Middle frontal gyrus (tissue), 1 donor: ENCODE data around the gene GRPR.
"Not testable (repeated sequence)": the region's sequence is repeated elsewhere in the genome, so short reads cannot be mapped to it uniquely, and the experiment has no call there.

Experiments used
- DNase-seq: peaks from one replicate; pipeline ENCODE4 v3.0.0-alpha.2; 2015; ENCODE audit warnings: low spot score; ENCODE audit errors: extremely low spot score

GRPR gene

DNA sequence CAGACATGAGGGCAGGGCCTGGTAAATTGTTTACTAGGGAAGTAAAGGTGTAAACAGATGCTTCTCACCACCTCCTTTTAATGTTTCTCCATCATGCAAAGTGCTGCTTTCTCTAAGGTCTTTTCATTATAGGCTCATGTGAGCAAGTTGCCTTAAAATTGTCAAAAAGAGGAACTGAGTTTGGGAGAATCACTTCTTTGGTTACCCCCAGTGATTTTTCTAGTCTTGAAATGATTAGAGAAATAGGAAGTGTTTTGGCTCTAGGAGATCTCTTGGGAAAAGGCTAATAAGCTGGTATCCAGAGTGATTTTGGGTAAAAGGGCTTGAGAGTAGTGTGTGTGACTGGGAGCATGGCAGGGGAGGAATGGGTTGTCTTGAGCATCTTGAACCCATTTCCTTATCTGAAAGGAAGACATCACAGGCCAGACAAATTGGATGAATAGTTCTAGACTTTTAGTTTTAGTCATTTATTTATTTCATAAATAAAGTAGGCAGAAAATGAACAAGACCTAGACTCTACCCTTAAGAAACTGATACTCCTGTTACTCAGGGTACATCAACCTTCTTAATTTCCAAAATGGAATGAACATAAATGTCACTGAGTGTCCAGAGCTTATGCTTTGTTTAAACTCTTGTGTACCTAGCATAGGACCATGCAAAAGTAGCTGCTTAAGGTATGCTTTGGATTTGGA, 14.2 kb downstream of the GRPR start:
- DNase-seq = no peak

DNA sequence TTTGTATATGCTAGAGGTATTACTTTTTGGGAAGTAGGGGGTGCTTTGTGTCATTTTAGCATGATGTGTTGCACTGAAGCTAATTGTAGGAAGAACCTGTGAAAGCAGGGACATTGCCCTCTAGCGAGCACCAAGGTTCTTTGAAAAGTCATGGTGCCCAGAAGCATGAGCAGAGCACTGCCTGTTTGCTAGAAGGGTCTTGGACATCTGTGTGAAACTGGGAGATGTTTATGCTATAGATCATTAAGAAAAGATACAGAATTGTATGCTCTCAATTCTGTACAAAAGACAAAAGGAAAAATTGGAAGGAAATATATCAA, 14.7 kb downstream of the GRPR start:
- DNase-seq = no peak

DNA sequence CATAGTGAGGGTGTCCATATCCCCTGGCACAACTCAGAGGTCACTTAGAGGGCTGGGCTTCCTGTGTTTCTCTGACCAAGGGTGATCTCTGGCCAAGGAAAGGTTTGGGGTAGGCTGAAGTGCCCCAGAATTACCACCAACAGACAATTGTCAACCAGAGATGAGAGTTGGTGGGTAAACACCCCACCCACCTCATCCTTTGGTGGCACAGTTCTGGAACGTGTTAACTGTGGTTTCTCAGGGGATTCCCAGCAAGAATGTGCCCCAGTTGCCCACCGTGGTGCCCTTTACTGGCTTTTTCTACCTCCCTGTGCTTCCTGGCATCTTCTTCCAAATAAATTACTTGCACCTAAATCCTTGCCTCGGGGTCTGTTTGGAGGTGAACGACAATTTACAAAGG, 17.1 kb downstream of the GRPR start:
- DNase-seq = no peak

DNA sequence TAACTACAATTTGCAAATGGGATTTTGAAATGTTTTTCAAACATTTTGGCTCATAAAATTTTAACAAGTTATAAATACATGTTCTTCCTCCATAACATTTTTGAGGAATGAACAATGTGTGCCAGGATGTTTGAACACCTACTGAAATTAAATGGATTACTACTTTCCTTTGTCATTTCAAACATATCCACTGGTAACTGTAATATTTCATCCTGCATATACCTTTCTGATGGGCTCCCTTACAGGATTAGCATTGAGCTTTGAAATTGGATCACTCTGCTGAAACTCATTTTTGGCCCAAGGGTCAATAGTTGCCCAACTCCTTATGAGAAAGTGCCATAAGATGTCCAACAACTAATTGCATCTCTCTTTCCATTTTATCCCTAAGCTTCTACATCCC, 17.6 kb downstream of the GRPR start:
- DNase-seq = no peak

DNA sequence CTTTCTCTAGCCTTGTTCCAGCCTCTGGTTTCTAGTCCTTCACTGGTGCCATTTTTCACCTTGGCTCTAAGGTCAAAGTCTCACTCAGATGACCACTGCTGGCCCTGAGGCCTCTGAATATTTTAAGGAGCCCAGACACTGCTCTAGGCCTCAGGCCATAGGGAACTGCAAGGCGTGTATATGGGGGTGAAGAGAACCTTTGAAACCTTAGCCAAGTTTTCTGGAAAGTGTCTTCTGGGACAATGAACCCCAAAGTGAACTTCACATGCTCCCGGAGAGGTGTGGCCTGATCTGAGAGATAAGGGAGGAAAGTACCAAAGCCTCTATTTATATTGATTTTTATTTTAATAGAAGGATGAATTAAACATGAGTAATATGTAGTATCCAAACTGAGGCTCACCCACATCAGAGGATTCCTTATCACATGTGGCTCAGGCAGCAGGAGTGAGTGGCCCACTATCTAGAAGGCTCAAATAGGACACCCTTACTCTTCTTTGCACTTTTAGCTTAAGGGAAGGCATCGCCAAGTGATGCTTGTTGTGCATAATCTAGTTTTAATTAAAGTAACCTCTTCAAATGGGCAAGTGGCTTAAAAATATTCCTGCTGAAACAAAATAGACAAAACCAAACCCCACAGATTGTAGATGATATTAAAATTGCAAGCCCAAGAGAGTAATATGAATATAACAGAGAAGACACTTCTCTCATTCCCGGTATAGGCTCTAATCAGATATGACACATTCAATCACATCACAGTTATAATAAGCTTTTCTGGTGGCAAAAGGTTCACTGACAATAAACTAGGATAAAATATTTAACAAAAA, 18.3 kb downstream of the GRPR start:
- DNase-seq = no peak

DNA sequence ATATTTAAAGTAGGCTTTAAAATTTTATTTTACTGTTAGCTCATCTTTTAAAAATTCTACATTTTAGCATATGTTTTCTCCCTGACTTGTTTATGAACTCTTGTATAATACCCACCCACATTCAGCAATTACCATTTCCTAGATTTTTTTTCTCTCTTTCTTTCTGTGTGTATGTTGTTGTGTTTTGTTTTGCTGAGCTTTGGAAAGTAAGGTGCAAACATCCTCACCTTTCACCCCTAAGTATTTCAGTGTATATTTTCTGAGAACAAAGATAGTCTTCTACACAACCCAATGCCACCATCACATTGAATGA, 18.8 kb downstream of the GRPR start:
- DNase-seq = no peak

DNA sequence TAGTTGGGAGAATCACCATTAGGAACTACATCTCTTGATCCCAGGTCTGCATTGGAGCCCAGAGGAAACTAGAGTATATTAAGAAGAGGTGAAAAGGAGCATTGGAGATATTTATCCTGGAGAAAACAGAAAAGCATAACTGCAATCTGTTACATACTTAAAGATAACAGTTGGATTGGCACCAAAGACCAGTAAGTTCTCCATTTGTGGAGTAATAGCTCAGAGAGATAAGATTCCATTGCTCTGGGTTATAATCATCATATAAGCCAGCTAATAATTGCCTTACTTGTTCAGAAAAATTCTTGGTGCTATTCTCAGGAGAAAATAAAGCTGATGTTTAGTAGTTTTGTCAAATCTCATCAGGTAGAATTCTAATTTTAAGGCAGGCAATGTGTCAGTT, 20.6 kb downstream of the GRPR start:
- no peak for DNase-seq

DNA sequence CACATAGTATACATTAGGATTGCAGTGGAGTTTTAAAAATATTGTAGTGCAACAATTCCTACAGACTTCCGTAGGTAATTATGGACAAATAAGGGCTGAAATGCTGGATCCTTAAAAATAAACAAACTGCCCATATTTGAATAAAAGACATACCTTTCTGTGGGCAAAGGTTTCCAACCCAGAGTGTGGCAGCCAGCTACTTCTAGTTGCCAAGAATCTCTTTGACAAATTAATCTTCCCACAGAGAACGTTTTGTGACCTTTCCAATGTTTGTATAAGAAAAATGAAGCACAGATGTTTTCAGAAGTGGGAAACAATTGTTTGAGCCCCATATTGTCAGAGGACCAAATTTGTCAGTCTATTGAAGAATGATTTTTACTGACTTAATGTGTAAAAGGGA, 21.1 kb downstream of the GRPR start:
- no peak for DNase-seq

DNA sequence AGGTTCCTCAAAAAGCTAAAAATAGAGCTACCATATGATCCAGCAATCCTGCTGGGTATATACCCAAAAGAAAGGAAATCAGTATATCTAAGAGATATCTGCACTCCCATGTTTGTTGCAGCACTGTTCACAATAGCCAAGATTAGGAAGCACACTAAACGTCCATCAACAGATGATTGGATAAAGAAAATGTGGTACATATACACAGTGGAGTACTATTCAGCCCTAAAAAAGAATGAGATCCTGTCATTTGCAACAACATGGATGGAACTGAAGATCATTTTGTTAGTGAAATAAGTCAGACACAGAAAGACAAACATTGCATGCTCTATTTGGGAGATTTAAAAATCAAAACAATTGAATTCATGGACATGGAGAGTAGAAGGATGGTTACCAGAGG, 21.7 kb downstream of the GRPR start:
- DNase-seq = not testable (repeated sequence)

DNA sequence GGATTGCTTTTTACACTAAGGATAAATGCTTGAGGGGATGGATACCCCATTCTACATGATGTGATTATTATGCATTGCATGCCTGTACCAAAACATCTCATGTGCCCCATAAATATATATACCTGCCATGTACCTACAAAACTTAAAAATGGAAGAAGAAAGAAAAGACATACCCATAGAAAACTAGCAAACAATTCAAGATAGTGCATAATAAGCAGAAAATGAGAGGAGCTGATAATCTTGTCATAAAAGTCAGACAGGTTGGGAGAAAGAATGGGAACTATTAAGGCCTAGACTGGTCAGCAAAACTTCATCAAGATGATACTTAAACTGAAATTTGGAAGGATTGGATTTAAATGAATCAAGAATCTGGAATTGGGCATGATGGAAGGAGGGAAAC, 22.3 kb downstream of the GRPR start:
- no peak for DNase-seq

DNA sequence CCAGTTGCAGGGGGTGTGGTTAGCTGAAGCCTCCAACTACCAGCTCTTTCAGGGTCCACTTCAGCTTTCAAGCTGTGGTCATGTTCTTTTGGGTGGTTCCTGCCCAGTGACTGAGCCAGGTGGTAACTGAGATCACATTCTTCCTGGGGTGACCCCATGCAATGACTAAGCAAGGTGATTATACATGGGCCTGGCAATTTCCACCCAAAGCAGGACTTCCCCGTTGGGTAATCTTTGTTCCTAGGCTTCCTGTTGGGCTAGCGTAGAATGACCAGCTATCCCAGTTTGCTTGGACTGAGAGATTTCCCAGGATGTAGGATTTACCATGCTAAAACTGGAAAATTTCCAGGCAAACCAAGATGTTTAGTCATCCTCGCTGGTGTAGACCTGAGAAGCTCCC, 25.5 kb downstream of the GRPR start:
- no peak for DNase-seq

DNA sequence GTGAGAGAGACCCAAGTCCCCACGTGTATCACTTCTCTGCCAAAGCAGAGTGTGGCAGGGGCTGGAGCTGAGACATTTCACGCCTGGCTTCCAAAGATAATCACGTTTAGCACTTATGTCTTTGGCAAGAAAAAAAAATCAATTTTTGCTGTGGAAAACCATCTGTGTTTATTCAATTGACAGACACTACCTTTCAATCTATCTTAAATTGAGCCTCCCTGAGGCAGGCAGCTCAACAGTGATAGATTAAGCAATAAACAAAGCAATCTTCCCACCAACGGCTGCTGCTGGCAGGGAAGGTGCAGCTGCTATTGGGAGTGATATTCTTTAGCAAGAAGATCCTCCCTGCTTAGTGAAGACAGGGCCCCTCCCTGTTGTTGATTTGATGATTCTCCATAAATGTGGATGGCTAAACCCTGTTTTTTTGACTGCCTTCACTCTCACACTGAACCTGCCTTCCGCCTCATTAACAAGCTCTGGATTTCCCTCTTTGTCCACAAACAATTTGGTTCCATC, 32.3 kb downstream of the GRPR start:
- DNase-seq = no peak

DNA sequence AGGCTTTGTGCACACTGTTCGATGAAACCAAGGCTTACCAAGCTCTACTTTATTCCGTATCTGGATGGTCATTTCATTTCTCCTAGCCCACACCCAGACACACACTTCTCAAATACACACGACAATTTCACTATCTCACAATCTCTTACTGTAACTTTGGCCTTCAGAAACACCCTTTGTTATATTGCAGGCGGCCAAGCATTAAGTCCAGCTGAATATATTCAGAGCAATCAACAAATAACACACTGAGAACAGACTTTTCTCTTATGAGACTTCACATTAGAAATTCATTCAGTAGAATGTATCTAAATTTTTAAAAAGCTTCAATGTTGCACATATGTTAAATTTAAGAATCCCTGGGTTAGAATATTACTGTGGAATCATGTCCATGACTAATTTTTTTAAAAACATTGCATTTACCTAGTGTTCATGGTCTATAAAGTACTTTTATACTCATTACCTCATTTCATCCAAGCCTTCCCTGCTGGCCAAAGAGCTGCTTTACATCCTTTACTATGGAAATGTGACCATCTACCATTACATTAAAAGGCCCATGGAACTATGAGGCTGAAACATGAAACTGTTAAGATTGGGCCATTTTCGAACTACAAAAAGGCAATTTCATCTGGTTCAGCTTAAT, 33.4 kb downstream of the GRPR start:
- DNase-seq = no peak

DNA sequence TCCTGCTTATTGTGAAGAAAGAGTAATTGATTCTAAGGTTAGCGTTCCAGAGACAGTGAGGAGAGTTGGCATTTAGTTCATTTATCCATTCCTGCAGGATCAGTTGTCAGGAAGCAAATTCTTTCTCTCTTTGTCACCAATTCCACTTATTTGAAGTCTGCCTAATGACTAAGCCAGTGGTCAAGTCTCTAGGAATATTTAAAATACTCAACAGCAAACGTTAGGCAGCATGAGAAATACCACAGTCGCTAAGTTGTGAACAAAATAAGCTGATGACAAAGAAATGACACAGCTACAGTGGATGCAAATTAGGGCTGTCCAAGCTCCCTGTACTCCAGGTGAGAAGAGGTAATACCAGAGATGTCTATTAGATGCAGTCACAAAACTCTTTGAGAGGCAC, 37.4 kb downstream of the GRPR start:
- no peak for DNase-seq

DNA sequence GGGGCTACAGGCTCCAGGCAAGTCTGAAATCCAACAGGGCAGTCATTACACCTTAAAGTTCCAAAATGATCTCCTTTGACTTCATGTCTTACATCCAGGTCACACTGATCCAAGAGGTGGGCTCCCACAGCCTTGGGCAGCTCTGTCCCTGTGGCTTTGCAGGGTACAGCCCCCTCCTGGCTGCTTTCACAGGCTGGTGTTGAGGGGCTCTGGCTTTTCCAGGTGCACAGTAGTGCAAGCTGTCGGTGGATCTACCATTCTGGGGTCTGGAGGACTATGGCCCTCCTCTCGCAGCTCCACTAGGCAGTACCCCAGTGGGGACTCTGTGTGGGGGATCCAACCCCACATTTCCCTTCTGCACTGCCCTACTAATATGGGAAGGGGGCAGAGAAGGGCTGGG, 37.8 kb downstream of the GRPR start:
- not testable (repeated sequence) for DNase-seq

DNA sequence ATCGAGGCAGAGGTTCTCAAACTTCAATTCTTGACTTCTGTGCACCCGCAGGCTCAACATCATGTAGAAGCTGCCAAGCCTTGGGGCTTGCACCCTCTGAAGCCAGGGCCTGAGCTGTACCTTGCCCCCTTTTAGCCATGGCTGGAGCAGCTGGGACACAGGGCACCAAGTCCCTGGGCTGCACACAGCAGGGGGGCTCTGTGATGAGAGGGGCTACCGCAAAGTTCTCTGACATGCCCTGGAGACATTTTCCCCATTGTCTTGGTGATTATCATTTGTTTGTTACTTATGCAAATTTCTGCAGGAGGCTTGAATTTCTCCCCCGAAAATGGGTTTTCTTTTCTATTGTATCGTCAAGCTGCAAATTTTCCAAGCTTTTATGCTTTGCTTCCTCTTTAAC, 39.0 kb downstream of the GRPR start:
- DNase-seq = no peak

DNA sequence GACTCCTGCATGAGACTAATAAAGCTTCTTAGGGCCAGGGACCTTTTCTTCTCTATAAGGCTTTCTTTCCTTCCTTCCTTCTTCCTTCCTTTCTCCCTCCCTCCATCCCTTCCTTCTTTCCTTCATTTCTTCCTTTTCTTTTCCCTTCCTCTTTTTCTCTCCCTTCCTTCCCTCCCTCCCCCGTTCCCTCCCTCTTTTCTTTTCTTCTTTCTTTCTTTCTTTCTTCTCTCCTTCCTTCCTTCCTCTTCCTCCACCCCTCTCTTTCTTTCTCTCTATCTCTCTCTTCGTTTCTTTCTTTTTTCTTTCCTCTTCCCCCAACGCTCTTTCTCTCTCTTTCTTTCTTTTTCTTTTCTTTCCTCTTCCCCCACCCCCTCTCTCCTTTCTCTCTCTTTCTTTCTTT, 41.4 kb downstream of the GRPR start:
- DNase-seq = no peak

DNA sequence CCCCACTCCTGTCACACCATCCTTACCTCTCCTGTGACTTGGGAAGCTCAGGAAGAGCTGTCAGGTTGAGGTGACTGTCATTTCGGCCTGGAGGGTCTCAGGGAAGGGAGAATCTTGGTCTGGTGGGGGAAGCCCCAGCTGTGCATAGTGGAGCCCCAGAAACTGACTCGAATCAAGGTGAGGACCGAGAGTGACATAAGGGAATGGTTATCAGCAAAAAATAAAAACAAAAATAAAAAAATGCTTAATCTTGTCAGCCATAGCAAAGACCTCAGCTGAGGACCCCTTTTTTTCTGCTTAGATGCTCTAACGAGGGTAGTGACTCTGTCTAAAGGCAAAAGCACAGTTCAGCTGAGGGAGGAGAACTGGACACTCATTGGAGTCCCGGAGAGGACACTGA, 43.8 kb downstream of the GRPR start, which contains the start of gene MAGEB17:
Gene MAGEB17, plus strand, starts transcription at position 301 of the 400 bp plus-strand sequence. CDS start 2,902 bp downstream, outside the sequence.
- DNase-seq = no peak

DNA sequence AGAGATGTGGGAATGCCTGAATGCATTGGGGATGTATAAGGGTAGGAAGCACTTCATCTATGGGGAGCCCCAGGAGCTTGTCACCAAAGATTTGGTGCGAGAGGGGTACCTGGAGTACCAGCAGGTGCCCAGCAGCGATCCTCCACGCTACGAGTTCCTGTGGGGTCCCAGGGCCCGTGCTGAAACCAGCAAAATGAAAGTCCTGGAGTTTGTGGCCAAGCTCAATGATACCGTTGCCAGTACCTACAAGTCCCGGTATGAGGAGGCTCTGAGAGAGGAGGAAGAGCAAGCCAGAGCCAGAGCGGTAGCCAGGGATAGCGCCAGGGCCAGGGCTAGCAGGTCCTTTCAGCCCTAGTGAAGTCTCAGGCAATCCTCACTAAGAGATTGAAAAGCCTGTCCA, 47.7 kb downstream of the GRPR start:
- no peak for DNase-seq

DNA sequence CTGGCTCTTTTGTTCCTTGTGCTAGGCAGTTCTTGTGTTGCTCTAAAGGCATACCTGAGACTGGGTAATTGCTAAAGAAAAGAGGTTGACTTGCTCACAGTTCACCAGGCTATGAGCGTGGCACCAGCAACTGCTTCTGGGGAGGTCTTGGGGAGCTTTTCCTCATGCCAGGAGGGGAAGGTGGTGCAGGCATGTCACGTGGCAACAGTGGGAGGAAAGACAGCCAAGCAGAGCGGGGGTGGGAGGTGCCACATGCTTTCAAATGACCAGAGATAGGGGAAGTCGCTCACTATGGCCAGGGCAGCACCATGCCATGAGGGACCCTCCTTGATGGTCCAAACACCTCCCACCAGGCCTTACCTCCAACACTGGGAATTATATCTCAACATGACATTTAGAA, 48.6 kb downstream of the GRPR start:
- DNase-seq = no peak

DNA sequence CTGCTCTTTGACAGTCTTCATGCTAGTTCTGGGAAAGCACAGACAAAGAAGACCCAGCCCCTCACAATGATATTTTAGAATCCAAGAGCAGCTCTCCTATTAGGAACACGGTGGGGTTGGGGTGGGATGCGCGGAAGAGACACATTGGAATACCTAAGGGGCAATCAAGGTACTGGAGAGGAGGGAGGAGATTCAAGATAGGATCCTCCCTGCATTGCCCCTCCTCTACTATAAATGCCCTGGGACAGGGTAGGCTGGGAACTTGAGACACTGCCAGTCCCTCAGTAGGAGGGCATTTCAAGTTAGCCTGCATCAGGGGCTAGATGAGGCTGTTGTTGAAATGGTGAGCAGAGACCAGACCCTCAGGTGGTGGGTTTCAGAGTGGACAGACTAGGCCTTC, 49.0 kb downstream of the GRPR start:
- DNase-seq = no peak

DNA sequence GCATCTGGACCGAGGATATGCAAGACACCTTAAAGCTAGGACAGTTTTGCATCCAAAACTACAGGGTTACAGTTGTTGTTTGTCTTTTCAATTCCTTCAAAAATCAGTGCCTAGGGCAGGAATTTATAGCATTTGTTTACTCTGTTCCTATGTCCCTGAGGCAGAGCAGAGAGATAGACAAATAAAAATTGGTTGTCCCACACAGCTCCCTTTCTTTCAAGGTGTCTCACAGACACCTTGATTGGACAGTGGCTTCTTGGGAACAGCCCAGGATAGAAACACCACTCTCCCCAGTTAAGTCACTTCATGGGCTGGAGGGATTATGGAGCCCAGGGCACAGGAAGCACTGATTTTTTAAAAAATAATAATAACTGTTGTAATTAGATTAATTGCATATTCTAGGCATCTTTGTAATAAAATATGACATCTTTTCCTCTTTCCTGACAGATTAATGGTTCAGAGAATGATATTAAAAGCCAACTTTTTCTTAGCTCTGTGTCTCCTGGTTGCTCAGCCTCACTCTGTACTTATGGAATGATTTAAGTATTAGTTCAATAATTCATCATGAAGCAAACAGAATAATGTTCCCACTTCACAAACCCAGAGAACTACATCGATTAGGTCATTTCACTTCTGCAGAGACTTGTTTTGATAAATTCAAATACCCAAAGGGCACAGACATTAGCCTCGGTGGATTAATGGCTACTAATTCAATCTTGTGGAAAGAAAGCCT, 52.1 kb downstream of the GRPR start:
- no peak for DNase-seq
